ENCODE measurements around the gene WDR89.

DNA sequence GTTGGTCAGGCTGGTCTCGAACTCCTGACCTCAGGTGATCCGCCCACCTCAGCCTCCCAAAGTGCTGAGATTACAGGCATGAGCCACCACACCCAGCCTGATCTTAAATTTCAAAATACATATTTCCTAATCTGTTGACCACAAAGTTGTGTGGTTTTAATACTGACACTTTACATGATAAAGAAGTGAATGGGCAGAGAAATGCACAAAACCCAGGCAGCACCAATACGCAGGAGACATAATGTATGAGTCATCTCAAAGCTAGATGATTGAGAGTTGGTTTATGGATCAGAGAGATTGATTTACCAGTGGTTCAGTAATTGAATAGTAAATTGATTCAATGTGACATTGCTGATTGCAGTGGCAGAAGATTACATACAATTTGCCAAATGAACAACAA, 79.3 kb downstream of the WDR89 start:
- TF ChIP-seq, protein P1, sequence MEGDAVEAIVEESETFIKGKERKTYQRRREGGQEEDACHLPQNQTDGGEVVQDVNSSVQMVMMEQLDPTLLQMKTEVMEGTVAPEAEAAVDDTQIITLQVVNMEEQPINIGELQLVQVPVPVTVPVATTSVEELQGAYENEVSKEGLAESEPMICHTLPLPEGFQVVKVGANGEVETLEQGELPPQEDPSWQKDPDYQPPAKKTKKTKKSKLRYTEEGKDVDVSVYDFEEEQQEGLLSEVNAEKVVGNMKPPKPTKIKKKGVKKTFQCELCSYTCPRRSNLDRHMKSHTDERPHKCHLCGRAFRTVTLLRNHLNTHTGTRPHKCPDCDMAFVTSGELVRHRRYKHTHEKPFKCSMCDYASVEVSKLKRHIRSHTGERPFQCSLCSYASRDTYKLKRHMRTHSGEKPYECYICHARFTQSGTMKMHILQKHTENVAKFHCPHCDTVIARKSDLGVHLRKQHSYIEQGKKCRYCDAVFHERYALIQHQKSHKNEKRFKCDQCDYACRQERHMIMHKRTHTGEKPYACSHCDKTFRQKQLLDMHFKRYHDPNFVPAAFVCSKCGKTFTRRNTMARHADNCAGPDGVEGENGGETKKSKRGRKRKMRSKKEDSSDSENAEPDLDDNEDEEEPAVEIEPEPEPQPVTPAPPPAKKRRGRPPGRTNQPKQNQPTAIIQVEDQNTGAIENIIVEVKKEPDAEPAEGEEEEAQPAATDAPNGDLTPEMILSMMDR (IDR thresholded peaks at IDR 0.05), result no peak
- TF ChIP-seq POLR2A (IDR thresholded peaks at IDR 0.05) (no peak), EP300 (IDR thresholded peaks at IDR 0.05) (no peak)

All from ovary (tissue), 3 donors.